Peyer's patch (tissue), 4 donors: ENCODE results near the gene PRR5L.

ENCODE experiments used
- POLR2A ChIP-seq, 2 donors: fragments of 450-650 bp; IDR thresholded peaks; one replicate each; pipeline ENCODE4 v1.5.1; 2017; ENCODE audit warnings: antibody characterized with exemption in 2 of 2, mild to moderate bottlenecking in 2 of 2, moderate library complexity in 2 of 2
- TF ChIP-seq, protein P1 (sequence below), 6 experiments: fragments of 450-650 bp in 4 of 6; fragments of 200-600 bp in 2 of 6; sonication (generic) in 1 of 6; IDR thresholded peaks; one replicate each; pipeline ENCODE4 v1.5.1; 2017 to 2019; ENCODE audit warnings: antibody characterized with exemption in 6 of 6, mild to moderate bottlenecking in 3 of 6, moderate library complexity in 1 of 6

DNA sequence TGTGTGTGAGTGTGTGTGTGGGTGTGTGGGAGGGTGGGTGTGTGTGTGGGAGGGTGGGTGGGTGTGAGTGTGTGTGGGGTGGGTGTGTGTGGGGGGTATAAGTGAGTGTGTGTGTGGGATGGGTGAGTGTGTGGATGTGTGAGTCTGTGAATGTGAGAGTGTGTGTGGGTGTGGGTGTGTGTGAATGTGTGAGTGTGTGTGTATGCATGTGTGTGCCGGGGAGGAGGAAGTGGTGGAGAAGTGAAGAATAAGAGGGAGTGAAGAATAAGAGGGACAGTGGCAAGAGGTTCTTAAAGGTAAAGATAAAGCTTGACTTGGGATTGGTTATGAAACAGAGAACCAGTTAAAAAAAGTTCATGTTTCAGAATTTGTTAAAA, 54.0 kb downstream of the PRR5L start:
- no peak for TF ChIP-seq POLR2A (IDR thresholded peaks at IDR 0.05)
- TF ChIP-seq, protein P1, sequence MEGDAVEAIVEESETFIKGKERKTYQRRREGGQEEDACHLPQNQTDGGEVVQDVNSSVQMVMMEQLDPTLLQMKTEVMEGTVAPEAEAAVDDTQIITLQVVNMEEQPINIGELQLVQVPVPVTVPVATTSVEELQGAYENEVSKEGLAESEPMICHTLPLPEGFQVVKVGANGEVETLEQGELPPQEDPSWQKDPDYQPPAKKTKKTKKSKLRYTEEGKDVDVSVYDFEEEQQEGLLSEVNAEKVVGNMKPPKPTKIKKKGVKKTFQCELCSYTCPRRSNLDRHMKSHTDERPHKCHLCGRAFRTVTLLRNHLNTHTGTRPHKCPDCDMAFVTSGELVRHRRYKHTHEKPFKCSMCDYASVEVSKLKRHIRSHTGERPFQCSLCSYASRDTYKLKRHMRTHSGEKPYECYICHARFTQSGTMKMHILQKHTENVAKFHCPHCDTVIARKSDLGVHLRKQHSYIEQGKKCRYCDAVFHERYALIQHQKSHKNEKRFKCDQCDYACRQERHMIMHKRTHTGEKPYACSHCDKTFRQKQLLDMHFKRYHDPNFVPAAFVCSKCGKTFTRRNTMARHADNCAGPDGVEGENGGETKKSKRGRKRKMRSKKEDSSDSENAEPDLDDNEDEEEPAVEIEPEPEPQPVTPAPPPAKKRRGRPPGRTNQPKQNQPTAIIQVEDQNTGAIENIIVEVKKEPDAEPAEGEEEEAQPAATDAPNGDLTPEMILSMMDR (IDR thresholded peaks at IDR 0.05), result no peak
